Upper lobe of right lung (tissue), 1 donor: Measurements from ENCODE around the gene COPZ2. TPM values are rescaled to one million over a fixed set of nuclear protein-coding genes. Genes with fewer than 3 reads are reported as not detected.

Experiments
- ATAC-seq: fragments of 200-7000 bp; cut with Tn5 transposase; one replicate; pipeline ENCODE4 v1.9.1; 2020; ENCODE audit warnings: mild to moderate bottlenecking, moderate library complexity
- DNase-seq: peaks from one replicate; pipeline ENCODE4 v3.0.0-alpha.2; 2020
- H3K27ac ChIP-seq: fragments of 200-600 bp; one replicate; pipeline ENCODE4 v1.8.0; 2022
- H3K27me3 ChIP-seq: fragments of 200-600 bp; one replicate; pipeline ENCODE4 v1.8.0; 2022; ENCODE audit warnings: mild to moderate bottlenecking
- H3K36me3 ChIP-seq: fragments of 200-600 bp; one replicate; pipeline ENCODE4 v1.8.0; 2022
- H3K4me1 ChIP-seq: fragments of 200-600 bp; one replicate; pipeline ENCODE4 v1.8.0; 2022
- H3K4me3 ChIP-seq: fragments of 200-600 bp; one replicate; pipeline ENCODE4 v1.8.0; 2022; ENCODE audit warnings: mild to moderate bottlenecking
- H3K9me3 ChIP-seq: fragments of 200-600 bp; one replicate; pipeline ENCODE4 v1.8.0; 2022
- CTCF ChIP-seq: fragments of 200-600 bp; IDR thresholded peaks from one replicate; pipeline ENCODE4 v1.8.0; 2022; ENCODE audit warnings: antibody characterized with exemption
- intact Hi-C: fragments of 100-400 bp; cut with DNase I; formaldehyde crosslinking; loops from one replicate; pipeline ENCODE4 v1.11.0; 2022
- total RNA-seq: library from RNA; stranded (reverse); fragmentation: NEBNext Ultra II Directional; extraction: Animal tissue kit (Norgen Biotek cat#: 25700); gene quantifications from one replicate; pipeline ENCODE4 v1.2.1, GENCODE V29; 2021
- donor health status: DM: no; HTN: yes; CAD: no; lungs with severe emphysema.

The COPZ2 gene
- total RNA-seq, 1 donor from 2014 or later, result 24.5 TPM

GRCh38 chr17:48054238-48055185, 16.9 kb upstream of the COPZ2 start:
- Histone ChIP-seq H3K27me3 (no peaks in the 10 kb centered on the region), H3K9me3 (no peaks in the 10 kb centered on the region), H3K27ac (peak overlapping the region; percentile 99), H3K36me3 (peaks cover 71% of the 10 kb centered on the region), H3K4me3 (peak overlapping the region; percentile 31), H3K4me1 (peaks cover 63% of the 10 kb centered on the region)
- DNase-seq, result peak; percentile 72
- peak; percentile 68 for ATAC-seq
- no peak for TF ChIP-seq CTCF
- intact Hi-C loops, result no loop called here

GRCh38 chr17:48053758-48054237, 16.2 kb upstream of the COPZ2 start:
- H3K27ac ChIP-seq, result peak overlapping the region; percentile 99
- peaks cover 67% of the 10 kb centered on the region for H3K4me1 ChIP-seq
- H3K9me3 ChIP-seq, result no peaks in the 10 kb centered on the region
- no peaks in the 10 kb centered on the region for H3K27me3 ChIP-seq
- peaks cover 64% of the 10 kb centered on the region for H3K36me3 ChIP-seq
- no peak for TF ChIP-seq CTCF
- H3K4me3 ChIP-seq, result peak overlapping the region; percentile 31
- DNase-seq (no peak), ATAC-seq (no peak)
- intact Hi-C loops, result no loop called here

- DNase-seq (peak; percentile 35), ATAC-seq (no peak)
- Histone ChIP-seq H3K27ac (peak overlapping the region; percentile 99), H3K36me3 (peaks cover 57% of the 10 kb centered on the region), H3K4me1 (peaks cover 67% of the 10 kb centered on the region), H3K9me3 (no peaks in the 10 kb centered on the region), H3K4me3 (peak overlapping the region; percentile 31), H3K27me3 (no peaks in the 10 kb centered on the region)
- intact Hi-C loops, result no loop called here
- TF ChIP-seq CTCF, result no peak
Observed at GRCh38 chr17:48052956-48053757, 15.6 kb upstream of the COPZ2 start.

GRCh38 chr17:48051706-48052486, 14.3 kb upstream of the COPZ2 start:
- Histone ChIP-seq H3K4me3 (peak overlapping the region; percentile 91), H3K4me1 (peaks cover 71% of the 10 kb centered on the region), H3K27me3 (no peaks in the 10 kb centered on the region), H3K27ac (peak overlapping the region; percentile 99), H3K9me3 (no peaks in the 10 kb centered on the region), H3K36me3 (peaks cover 45% of the 10 kb centered on the region)
- intact Hi-C loops, result no loop called here
- no peak for TF ChIP-seq CTCF
- no peak for ATAC-seq
- DNase-seq, result no peak

- intact Hi-C loops, result no loop called here
- no peaks in the 10 kb centered on the region for H3K27me3 ChIP-seq
- H3K27ac ChIP-seq, result peak overlapping the region; percentile 99
- peaks cover 77% of the 10 kb centered on the region for H3K4me1 ChIP-seq
- ATAC-seq (no peak), DNase-seq (no peak)
- H3K36me3 ChIP-seq, result peaks cover 39% of the 10 kb centered on the region
- no peaks in the 10 kb centered on the region for H3K9me3 ChIP-seq
- peak overlapping the region; percentile 91 for H3K4me3 ChIP-seq
- TF ChIP-seq CTCF, result no peak
Observed at GRCh38 chr17:48051283-48051682, 13.7 kb upstream of the COPZ2 start.
